HG03159 (cell line): ENCODE data around the gene TRIM45.
"Not testable (repeated sequence)": the region's sequence is repeated elsewhere in the genome, so short reads cannot be mapped to it uniquely, and the experiment has no call there.

Experiments
- ATAC-seq: cut with Tn5 transposase; IDR thresholded peaks from one replicate; pipeline ENCODE4 v1.9.1; 2021; ENCODE audit warnings: mild to moderate bottlenecking, moderate library complexity; ENCODE audit not compliant: unreplicated experiment

Gene TRIM45

DNA sequence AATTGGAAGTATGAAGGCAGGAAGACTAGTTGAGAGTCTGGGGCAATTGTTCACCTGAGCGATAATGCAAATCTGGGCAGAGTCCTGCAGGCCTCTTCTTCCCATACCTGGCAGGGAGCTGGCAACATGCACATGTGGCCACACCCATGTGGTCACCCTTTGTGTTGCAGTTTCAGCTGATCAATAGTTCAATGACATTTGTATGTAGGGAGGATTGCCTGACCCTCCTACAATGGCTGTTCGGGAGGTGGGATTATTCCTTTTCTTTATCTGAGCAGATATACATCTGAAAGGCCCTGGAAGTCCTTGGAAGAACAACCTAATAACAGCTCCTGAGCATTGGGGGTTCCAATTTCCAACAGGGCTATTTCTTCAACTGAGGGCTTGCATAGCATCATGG, 15.2 kb upstream of the TRIM45 start:
- no peak for ATAC-seq

- no peak for ATAC-seq
Observed at GRCh38 chr1:117135329-117135728, 13.8 kb upstream of the TRIM45 start.

- ATAC-seq: no peak
Observed at GRCh38 chr1:117130526-117130925, 9.0 kb upstream of the TRIM45 start.

- ATAC-seq: no peak
Observed at GRCh38 chr1:117128323-117129079, 7.0 kb upstream of the TRIM45 start.

DNA sequence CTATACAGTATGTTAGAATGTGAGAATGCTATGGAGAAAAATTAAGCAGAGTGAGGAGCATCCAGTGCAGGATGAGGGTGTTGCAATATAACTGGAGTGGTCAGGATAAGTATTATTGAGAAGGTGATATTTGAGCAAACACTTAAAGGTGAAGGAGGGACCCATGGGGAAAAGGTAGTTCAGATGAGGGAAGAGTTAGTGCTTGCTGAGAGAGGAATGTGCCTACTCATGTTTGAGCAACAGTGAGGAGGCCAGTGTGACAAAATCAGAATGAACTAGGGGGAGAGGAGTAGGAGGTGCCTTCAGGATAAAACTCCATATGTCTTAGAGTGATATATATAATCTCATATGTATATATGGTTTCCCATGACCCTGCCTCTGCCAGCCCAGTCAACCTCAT, 6.2 kb upstream of the TRIM45 start:
- no peak for ATAC-seq

- no peak for ATAC-seq
Observed at GRCh38 chr1:117124661-117125060, 3.1 kb upstream of the TRIM45 start.

DNA sequence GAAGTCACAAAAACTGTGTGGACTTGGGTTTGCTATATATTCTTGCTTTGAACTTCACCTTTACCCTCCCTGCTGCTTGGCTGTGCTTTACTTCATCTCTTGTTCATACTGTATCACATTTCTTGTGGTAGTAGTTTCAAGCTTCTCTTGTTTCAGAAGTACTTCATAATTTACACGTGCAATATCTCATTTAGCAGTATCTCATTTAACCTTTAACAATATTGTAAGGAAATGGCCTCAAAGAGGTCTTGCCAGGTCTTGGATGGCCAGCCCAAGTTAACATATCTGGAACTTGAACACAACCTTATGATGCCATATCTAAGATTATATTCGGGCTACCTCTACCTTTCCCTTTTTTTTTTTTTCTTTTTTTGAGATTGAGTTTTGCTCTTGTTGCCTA, 1.7 kb upstream of the TRIM45 start:
- no peak for ATAC-seq

DNA sequence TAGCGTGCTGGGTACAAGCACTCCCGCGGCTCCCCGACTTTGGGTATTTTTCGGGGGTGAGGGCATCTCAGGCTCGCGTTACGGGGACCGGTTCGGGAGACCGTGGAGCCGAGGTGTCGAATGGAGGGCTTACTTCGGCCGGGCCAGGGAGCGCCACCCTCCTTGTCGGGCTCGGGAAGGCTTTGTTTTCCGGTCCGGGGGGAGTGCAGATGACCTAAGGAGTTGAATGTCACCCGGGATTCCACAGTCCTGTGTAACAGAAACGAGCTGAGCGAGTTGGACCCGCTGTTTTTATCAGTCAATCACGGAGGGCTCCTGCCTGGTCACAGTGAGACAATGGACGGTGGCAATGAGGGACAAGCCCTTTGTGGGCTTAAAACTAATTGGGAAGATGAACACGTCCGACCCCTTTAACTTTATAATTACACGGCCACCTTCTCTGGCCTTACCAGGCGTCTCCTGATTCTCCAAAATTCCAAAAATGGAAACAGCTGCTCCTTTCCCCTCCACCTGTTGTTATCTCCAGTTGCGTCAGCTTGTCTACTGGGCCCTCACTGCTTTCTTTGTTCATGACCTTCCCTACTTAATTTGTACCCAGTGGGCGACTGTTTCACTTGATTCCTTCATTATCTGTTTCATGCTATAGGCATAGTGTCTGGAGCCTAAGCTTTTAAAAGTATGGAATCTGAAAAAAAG, 929 bp upstream of the TRIM45 start:
- ATAC-seq: no peak

DNA sequence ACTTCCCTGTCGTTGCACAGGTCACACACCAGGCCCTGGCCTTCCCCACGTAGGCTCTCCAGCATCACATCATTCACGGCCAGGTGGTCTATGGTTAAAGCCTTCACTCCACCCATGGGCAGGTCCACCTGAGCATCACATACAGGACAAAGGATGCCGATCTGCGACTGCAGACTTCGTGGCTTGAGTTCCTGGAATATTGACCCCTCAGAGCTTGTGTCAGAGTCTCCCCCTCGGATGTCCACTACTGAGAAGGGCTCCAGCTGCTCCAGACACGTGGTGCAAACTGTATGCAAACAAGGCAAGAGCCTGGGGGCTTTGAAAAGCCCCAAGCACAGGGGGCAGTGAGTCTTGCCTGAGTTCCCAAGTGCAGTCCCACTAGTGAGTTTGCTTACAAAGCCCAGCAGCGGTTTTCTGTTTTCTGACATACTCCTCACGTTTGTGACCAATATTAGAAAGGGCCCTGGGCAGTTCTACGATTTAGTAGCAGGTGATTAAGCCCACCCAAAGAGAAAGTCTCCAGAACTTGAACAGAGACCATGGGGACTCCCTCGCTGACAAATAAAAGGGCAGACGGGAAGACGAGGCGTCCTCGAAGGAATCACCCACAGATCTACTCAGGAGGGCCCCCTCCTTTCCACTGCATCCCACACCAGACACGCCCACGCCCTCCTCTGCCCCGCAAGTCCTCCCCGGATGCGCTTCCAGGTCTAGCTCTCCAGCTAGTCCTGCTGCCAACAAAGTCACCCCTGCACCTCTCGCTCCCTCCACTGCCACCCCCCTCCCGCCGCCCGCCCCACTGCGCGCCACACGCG, 568 bp downstream of the TRIM45 start:
- peak; percentile 10 for ATAC-seq

DNA sequence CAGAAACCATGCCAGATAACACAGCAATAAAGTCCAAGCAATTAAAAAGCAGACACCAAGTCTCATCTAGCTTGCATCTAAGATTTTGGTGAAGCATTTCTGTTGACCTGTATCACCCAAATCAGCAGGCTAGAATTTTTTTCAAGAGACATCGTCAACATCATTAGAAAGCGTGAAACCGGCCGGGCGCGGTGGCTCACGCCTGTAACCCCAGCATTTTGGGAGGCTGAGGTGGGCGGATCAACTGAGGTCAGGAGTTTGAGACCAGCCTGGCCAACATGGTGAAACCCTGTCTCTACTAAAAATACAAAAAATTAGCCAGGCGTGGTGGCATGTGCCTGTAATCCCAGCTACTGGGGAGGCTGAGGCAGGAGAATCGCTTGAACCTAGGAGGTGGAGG, 2.4 kb downstream of the TRIM45 start:
- ATAC-seq: not testable (repeated sequence)

DNA sequence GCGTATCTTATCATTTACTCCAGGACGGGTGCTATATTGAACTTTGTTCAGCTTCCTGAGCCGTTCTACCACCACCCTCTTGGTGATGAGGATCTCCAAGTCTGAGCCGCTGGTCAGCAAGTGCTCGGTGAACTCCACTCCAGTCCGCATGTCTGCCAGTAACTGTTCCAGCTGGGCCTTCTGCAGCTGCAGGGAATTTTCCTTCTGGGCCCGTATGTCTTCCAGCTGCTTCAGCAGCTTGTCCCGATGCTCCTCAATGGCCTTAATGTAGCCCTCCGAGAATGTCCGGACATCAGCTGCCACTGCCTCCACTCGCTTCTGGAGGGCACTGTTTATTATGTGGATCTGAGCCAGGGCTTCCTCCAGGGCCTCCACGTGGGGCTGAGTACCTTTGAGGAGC, 3.4 kb downstream of the TRIM45 start:
- no peak for ATAC-seq

DNA sequence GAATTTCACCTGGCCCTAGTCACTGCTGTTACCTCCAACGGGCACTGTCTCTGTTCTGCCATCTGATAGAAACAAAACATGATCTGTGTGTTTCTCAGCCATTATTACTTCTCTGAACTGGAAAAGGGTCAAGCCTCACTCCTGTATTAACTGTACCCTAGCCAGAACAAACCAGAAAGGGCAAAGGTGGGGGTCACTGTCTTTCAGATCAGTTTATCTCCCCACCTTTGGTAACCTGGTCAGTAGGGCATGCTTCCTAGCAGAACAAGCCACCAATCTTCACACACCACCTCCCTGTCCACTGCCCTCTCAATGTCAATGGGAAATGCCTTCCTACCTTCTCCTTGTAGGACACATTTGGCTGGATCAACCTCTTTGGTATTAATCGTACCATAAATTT, 3.9 kb downstream of the TRIM45 start:
- ATAC-seq: no peak

- ATAC-seq: no peak
Observed at GRCh38 chr1:117116784-117117130, 4.8 kb downstream of the TRIM45 start.

- ATAC-seq: no peak
Observed at GRCh38 chr1:117116090-117116783, 5.3 kb downstream of the TRIM45 start.

DNA sequence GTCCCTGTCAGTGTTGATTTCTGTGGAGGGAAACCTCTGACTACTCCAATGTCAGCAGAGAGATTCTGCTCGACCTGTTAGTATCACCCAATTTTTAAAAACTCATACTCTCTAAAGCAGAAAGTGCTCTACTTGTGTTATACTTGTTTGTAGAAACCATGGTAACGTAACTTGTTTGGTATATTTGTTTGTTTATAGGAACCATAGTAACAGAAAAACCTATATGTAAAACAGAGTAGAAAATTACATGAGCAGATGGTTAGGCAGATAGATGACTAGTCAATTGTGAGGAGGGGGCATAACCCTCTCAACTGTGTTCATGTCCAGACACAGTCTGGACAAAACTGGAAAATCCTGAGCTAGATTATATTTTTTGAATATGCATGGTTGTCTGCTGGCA, 6.7 kb downstream of the TRIM45 start:
- no peak for ATAC-seq

- no peak for ATAC-seq
Observed at GRCh38 chr1:117113199-117113598, 8.3 kb downstream of the TRIM45 start.

- no peak for ATAC-seq
Observed at GRCh38 chr1:117112047-117112717, 9.4 kb downstream of the TRIM45 start.

DNA sequence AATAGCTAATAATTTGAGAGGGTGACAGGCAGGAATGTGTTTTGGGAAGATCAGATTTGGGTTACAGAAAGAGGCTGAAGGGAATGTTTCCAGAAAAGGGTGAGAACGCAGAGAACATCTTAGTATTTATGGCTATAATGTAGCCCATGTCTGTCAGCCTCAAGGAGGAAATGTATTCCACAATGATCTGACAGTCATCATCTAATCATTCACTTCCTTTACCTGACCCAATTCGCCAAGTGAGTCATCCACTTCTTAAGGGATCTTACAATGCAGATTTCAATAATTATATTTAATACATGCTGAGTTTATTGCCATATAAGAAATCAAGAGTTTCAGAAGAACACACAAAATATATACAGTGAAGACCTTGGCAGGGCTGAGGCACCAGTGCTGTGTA, 10.8 kb downstream of the TRIM45 start:
- no peak for ATAC-seq

GRCh38 chr1:117107364-117107763, 14.2 kb downstream of the TRIM45 start:
- ATAC-seq: no peak

DNA sequence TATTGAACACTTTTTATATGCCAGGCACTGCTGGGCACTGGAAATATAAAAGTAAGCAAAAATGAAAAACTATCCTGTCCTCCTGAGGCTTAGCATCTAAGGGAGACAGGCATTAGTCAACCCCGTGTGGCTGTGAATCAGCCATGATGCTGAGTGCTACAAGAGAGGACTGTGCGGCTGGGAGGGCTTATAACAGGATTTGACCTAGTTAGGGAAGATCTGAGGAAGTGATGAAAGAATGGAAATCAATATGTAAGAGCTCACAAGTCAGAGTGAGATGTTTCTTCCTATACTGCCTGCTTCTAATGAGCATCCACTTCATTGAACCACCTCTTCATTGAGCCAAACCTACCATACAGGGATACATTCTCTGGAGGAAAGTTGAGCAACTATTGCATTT, 15.1 kb downstream of the TRIM45 start:
- ATAC-seq: no peak

DNA sequence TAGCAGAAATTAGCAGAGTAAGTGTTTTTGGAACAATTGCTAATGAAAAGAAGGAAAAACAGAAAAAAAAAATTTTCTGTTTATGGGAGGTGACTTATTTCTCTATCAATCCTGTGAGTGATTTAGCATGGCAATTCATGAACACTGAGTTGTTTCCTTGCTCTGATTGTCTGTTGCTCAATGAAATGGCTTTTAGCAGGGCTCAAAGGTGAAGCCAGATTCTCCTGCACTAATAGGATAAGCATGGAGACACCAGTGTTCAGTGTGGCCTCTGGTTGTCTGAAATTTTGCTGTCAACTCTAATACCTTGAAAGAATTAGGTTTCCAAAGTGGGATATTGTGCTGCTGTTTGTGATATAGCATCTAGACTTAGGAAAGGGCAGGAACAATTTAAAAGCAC, 15.8 kb downstream of the TRIM45 start:
- ATAC-seq: no peak
